ENCODE measurements around the gene VPS72.

Gene VPS72

DNA sequence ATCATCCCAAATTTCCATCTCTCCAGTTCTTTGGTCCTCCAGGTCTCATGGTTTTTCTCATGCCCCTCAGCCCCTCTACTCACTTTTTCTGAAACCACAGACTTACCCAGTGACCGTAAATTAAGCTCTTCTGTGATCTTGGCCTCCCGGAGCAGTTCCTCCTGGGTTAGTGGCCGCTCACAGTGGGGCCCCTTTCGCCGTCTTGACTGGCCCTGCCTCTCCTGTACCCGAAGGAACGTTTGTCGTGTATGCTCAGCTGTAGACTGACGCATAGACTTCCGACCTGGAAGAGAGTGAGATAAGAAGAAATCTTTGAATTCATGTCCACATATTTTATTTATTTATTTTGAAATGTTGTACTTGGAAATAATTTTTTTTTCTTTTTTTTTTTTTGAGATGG lies 5.8 kb downstream of the VPS72 start:
- no peak for DNase-seq (ENCODE audit: low spot score)

DNA sequence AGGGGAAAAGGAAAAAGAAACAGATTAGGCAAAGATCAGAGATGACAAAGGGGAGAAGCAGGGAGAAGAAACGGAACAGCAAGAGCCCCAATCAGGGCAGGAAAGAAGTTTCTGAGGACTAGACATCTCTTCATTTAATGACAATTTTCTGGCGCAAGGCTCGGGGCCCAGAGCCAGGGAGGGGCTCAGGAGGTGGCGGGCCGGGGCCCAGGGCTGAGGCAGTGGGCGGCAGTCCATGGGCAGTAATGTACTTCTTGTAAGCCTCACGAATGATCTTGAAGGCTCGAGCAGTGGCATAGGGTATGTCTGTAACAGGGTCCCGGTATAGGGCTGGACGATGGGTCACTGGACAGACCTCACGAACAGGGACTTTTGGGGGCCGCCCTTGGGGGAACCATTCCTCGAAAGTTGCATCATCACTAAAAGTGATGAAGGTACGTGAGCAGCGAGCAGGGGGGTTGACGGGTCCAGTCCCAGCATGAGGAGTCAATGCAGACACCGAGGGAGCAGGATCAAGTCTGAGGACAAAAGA lies 13.4 kb downstream of the VPS72 start:
- no peak for DNase-seq (ENCODE audit: low spot score)

DNA sequence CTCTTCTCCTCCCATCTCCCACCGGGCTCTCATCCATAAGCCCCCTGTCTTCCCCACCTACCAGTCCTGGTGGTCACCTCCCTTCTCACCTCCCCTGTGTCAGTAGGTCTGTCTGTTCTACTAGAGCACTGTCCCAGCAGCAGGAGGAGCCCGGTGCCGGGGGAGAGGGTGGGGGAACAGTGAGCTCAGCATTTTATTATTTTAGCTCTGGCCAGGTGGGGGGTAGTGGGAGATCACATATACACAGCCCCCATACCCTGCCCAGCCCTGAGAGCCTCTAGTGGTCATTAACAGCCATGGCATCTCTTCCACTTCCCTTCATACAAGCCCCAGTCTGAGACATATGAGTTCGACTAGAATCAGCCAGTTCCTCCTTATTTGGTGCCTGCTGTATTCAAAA lies 14.1 kb downstream of the VPS72 start, which contains the start of gene TMOD4:
Gene TMOD4, minus strand, starts transcription at position 119 of the 400 bp plus-strand sequence. CDS start 1,106 bp downstream, outside the sequence.
- no peak for DNase-seq (ENCODE audit: low spot score)

DNA sequence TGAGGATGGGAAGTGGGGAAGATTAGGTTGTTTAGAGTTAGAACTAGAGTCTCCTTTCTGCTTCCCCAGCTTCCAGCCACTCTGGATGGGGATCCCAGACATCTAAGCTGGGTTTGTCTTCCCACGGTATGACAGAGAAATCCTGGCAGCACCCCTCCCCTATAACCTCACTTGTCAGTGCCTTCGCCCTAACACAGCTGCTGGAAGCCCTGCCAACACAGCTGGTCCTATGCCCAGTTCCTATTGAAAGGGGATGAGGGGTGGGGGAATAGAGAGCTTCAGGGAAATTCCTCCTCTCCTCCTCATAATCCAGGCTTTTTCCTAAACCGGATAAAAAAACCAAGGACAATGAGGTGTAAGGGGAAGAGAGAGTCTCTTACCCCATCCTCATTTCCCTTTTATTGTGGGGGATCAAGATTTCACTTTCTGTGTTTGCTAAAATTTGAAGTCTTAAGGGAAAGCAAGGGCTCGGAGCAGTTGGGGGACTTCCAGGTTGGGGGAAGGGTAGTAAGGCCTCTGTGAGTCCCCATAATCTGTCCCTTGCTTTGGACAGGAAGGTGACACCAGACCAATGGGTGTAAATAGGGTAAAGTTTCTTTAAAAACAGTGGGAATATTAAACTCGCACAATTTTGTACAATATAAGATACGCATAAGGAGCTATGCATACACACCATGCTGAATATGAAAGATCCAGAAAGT lies 14.8 kb downstream of the VPS72 start:
- DNase-seq (ENCODE audit: low spot score), result no peak

DNA sequence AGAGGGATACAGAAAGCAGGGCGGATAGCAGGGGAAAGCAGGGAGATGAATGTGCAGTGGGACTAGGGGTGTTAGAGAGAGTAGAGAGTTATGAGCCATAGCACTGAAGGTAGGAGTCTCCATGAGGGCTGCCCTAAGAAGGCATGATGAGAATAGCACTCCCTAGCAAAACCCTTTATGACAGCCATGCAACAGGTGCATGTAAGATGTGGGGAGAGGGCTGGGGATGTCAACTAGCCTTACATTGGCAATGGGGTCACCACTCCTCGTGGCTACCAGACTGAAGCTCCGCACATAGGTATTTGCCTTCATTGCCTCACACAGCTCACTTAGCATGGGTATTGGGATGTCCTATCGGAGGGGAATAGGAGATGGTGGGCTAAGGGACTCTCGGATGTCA lies 18.8 kb downstream of the VPS72 start:
- DNase-seq (ENCODE audit: low spot score), result no peak

DNA sequence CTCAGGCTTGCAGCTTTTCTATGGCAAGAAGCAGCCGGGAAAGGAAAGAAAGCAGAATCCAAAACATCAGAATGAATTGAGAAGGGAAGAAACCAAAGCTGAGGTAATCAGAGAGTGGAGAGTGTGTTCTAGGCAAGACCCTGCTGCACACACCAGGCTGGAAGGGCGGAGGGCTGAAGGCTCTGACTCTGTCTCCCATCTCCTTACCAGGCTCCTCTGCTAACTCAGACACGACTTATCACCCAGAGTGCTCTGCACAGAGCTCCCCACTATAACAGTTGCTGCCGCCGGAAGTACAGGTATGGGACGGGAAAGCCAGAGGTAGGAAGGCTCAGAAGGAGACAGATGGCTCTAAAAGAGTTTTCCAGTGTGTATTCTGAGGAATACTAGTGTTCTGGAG lies 22.9 kb downstream of the VPS72 start:
- no peak for DNase-seq (ENCODE audit: low spot score)

DNA sequence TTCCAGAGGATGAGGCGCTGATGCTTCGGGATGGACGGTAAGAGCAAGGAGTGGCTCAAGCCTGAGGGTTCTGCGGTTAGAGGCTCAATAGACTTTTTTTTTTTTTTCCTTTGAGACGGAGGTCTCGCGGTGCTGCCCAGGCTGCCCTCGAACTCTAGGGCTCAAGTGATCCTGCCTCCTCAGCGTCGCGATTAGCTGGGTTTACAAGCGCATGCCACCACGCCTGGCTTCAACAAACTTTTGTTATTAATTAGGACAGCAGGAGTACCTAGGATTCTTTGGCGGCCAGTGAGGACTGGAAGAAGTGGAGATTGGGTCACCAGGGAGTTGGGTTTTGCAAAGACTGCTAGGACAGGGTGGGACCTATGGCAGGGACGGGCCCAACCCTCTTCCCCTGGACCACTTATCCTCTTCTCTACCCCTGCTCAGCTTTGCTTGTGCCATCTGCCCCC lies 23.5 kb downstream of the VPS72 start:
- no peak for DNase-seq (ENCODE audit: low spot score)

DNA sequence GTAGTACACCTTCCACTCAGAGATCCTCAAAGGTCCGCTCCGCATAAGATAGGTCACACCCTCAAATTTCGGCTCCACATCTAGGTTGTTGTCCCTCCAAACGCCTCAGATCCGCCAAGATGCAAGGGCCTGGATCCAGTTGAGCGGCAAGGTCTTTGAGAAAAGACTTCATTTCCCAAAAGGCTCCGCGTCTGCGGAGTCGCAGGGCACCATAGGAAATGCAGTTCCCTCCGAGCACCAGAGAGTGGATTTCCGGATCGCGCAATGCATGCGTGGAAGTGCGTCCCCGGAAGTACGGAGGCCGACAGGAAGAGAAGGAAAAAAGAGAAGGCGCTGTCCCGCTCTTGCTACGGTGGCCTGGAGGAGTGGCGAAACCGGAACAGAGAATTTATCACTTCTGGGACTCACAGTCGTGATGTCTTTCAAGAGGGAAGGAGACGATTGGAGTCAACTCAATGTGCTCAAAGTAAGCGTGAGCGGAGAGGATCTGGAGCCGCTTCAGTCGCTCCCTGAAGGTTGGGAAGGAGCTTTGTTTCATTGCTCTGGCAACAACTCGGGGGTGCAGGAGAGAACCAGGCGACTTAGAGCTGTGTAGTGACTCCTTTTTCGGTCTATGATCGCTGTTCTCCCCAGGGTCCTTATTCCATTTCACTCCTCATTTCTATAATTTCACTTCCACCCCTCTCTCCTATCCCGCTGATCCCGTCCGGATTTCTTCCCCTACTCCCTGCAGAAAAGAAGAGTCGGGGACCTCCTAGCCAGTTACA lies 24.1 kb downstream of the VPS72 start, which contains the start of the genes LYSMD1 and SCNM1:
Gene LYSMD1, minus strand, starts transcription at position 165 of the 767 bp plus-strand sequence. CDS start 644 bp downstream, outside the sequence.
Gene SCNM1, plus strand, starts transcription at position 407 of the 767 bp plus-strand sequence. Its CDS starts 9 bp downstream, at position 416.
- peak; percentile 95 for DNase-seq (ENCODE audit: low spot score)

DNA sequence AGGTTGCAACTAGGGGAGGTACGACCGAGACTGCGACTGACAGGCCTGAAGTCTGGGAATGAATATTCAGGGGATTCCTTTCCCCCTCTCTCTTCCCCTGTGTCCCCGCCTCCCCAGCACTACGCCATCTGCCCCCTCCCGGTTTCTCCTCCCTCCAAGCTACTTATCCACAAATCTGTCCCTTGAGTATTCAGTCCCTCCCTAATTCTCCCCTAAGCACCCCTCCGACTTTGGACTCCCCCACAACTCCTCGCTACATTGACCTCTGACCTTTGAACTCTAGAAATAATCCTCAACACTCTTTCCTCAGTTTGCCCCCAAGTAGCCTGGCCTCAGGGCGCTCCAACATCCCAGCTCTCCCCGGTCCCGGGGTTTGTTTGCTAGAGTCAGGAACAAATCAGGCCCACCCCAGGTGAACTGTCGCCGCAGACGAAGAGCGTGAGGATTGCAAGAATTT lies 24.7 kb downstream of the VPS72 start:
- no peak for DNase-seq (ENCODE audit: low spot score)

DNA sequence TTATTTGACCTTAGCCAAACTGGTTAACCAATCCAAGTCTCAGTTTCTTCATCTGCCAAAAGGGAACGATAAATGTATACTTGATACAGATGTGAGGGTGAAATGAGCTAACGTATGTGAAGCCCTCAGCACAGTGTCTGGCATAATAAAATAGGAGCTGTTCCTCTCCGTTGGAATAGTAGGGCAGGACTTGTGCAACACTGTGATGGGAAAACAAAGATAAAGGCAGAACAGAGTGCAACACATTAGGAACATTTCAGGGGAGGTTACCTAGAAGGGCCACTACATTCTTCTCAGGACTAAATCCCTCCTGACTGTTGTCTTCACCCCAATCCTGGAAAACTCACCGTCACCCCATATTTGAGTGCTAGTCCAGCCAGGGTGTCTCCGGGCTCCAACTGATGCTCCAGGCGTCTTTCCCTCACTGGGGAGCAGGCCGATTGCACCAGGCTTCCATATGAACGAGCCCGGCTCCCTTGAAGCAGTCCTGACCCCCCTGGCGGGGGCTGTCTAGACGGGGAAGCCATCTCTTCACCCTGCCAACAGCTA lies 25.2 kb downstream of the VPS72 start:
- DNase-seq (ENCODE audit: low spot score), result no peak

DNA sequence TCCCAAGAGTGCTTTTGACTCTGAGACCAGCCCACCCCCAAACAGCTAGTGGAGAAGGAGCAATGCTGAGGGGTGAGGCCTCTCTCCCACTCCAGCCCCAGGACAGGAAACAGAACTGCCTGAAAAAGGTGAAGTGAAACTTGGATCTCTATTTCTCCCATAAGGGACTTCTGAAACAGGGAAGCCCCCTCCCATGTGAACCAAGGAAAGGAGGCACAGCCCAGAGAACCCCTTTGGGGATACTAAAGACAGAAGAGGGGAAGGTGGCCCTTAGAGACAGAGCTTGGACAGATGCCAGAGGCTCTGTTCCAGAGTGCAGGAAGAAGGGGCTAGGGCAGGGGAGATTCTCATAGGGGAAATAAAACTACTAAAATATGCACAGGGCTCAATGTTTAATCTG lies 30.6 kb downstream of the VPS72 start:
- DNase-seq (ENCODE audit: low spot score), result no peak

DNA sequence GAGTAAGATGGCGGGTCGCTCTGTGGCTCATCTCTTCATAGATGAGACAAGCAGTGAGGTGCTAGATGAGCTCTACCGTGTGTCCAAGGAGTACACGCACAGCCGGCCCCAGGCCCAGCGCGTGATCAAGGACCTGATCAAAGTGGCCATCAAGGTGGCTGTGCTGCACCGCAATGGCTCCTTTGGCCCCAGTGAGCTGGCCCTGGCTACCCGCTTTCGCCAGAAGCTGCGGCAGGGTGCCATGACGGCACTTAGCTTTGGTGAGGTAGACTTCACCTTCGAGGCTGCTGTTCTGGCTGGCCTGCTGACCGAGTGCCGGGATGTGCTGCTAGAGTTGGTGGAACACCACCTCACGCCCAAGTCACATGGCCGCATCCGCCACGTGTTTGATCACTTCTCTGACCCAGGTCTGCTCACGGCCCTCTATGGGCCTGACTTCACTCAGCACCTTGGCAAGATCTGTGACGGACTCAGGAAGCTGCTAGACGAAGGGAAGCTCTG lies 31.2 kb downstream of the VPS72 start:
- DNase-seq (ENCODE audit: low spot score), result no peak

DNA sequence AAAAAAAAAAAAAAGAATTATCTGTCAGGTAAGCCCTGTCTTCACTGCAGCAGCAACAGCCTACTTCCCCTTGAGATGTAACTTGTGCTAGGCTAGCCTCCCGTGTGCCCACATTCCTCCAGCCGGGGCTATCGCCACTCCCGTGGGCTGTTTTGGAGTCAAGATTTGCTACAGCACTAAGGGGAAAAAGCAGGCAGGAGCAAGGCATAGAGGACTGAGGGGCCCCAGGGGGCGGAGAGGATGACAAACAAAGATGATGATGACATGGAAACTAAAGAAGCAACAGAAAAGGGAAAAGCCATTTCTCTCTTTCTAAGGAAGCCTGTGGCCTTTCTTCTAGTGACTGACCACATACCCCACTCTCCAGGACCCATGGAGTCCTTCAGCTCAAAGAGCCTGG lies 31.7 kb downstream of the VPS72 start:
- no peak for DNase-seq (ENCODE audit: low spot score)

DNA sequence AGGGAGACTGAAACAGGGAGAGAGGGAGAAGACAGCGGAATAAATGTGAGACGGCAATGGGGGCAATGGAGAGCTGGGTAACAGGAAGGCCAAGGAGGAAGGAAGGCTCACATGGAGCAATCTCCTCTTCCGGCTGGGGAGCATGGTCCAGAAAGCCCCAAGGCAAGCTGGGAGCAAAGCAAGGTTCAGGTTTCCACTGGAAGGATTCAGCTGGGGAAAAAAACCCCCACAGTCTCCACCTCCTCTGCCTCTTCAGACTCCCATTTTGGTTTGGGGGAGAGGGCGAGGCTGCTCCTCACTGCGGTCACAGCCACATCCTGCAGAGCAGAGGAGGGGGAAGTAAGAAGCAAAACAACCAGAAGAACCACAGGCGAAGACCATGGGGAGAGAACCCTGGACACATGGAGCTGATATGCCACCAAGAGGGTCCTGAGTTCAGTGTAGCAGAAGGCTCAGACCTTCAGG lies 32.9 kb downstream of the VPS72 start:
- no peak for DNase-seq (ENCODE audit: low spot score)

DNA sequence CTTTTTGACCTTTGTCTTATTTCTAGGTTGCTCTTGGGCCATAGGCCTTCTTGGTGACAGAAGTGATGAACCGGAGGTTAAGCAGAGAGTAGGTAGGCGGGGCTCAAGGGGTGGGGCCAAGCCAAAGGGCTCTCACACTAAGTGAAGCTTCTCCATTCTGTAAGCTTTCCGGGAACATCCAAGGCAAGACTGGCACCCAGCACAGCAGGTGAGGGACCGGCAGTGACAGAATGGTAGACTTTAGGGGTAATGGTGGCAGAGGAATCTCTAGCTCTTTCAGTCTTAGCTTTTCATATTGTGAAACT lies 33.5 kb downstream of the VPS72 start, which contains the start of gene TNFAIP8L2:
Gene TNFAIP8L2, plus strand, starts transcription at position 135 of the 305 bp plus-strand sequence. CDS start 2,049 bp downstream, outside the sequence.
- no peak for DNase-seq (ENCODE audit: low spot score)

DNA sequence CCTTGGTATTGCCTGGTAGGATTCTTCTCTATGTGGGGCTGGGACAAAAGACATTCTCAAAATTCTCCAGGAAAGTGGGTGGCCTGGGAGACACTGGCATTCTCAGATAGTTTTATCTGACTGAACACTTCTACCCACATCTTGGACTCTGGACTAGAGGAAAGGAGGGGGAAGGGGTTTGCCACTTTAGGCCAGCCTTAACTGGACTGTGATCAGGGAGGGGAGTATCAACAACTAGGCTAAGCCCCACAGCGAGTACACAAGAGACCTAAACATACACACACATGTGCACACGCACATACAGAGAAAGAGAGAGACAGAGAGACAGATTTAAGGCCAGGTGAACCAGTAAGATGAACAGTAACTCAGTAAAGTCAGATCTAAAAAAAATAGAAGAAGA lies 42.3 kb downstream of the VPS72 start:
- peak; percentile 18 for DNase-seq (ENCODE audit: low spot score)

DNA sequence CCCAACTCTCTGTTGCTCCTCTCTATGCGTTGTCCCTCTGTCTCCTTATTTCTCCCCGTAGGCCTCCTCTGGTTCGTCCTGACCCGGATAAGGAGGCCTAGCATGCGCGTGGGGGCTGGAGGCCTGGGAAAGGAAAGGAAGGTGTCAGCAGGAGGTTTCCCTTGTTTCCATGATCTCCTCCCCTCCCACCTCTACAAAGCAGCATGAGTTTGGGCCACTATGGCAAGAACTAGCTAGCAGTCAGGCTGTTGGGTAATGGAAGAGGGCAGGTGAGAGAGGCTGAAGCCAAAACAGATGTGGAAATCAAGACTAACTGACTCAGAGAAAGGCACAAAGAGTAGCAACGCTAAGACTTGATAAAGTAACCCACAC lies 42.9 kb downstream of the VPS72 start:
- DNase-seq (ENCODE audit: low spot score), result no peak

DNA sequence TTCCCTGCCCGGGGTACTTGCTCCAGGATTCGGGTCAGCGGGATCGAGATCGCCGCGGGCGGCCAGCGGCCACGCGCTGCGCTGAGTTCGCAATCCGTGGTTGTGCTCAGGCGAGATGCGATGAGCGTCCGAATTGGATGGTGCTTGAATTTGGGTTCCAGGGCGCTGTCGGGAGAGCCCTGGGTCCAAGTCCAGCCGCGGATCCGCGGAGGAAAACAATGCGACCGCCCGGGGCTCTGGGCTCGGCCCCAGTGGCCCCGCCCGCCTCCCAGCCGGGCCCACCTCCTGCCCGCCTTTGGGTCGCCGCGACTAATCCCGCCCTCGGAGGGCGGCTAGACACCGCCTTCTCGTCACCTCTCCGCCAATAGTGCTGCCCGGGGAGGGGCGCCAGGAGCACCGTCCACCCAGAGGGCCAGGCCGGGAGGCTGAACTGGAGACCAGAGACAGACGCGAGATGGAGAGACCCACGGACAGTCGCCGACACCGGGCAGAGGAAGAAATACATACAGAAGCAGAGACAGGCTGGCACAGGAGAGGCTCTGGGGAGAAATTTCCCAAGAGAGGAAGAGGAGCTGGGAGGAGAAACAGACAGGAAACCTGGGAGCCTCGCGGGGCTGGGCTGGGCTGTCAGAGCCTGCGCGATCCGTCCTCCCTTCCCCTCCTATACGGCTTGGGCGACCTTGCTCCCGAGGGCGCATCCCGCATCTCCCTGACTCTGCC lies 43.4 kb downstream of the VPS72 start, which contains the start of gene SEMA6C:
Gene SEMA6C, minus strand, starts transcription at position 220 of the 720 bp plus-strand sequence. CDS start 4,010 bp downstream, outside the sequence.
- DNase-seq (ENCODE audit: low spot score), result peak; percentile 96

DNA sequence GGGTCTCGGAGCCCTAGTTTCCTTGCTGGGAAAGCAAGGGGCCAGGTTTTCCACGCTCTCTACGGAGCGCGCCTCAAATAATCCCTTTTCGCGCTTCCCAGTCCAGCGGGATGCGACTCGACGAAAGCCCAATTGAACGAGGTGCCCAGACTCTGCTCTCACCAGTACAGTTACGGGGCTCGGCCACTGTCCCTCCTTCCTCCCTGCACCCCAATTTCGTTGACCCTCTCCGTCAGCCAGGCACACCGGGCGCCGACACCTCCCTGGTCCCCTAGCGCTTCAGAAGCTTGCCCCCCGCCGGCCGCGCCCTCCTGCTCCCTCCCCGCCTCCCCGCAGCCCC lies 44.0 kb downstream of the VPS72 start:
- no peak for DNase-seq (ENCODE audit: low spot score)

DNA sequence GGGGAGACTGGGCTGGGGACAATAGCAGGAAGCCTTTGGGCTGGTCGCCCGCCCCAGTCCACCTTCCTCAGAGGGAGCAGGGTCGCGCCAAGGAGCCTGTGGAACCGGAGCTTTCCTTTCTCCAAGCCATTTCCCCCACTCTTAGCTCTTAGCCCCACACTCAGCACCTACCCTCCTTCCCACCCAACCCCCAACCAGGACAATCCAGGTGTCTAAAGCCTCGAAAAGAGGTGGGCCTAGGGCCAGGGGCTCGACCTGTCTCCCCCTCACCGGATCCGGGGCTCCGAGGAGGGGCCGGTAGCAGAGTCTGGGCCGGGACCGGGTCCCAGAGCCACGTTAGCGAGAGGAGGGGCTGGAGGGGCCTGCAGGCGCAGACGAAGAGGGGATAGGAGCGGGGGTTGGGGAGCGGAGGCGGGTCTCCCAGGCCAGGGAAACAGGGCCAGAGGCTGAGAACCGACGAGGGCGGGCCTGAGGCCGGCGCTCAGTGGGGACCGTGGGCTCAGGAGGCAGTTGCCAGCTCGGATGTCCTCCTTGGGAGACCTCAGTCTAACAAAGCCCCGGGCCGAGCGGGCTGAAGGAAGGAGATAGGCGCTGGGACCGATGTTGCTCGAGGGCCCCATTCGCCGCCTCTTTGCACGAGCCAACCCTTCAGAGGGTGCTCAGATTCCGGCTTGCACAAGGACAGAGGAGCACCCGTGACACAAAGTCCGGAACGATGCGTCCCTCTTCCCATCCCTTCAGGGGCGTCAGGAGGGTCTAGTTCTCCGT lies 44.5 kb downstream of the VPS72 start:
- no peak for DNase-seq (ENCODE audit: low spot score)

Measured in left forelimb (tissue), 1 donor.